DOHH2 (cell line): ENCODE data around the gene THBD.

ENCODE experiments used
- H3F3A ChIP-seq: fragments of 200-600 bp; sonication (generic), shearing (Covaris generic); 2 replicates; pipeline ENCODE4 v1.6.0; 2016; ENCODE audit warnings: antibody characterized with exemption, mild to moderate bottlenecking; ENCODE audit not compliant: control insufficient read depth, insufficient read depth
- H3K27ac ChIP-seq: fragments of 200-600 bp; sonication (generic); 2 replicates; pipeline ENCODE4 v1.5.1; 2014; ENCODE audit warnings: low read depth, mild to moderate bottlenecking, low read length, moderate library complexity
- H3K27me3 ChIP-seq: fragments of 200-600 bp; sonication (generic); 2 replicates; pipeline ENCODE4 v1.6.1; 2014; ENCODE audit warnings: mild to moderate bottlenecking, low read length, mixed read lengths; ENCODE audit not compliant: control insufficient read depth
- H3K36me3 ChIP-seq: fragments of 200-600 bp; sonication (generic); 2 replicates; pipeline ENCODE4 v1.6.1; 2014; ENCODE audit warnings: mild to moderate bottlenecking, low read length, moderate library complexity, mixed read lengths; ENCODE audit not compliant: control insufficient read depth
- H3K4me1 ChIP-seq: fragments of 200-600 bp; sonication (generic); 2 replicates; pipeline ENCODE4 v1.6.1; 2014; ENCODE audit warnings: mild to moderate bottlenecking, low read length, mixed read lengths; ENCODE audit not compliant: control insufficient read depth
- H3K4me2 ChIP-seq: fragments of 200-600 bp; sonication (generic); 2 replicates; pipeline ENCODE4 v1.6.0; 2014; ENCODE audit warnings: mild to moderate bottlenecking, low read length, moderate library complexity
- H3K4me3 ChIP-seq: fragments of 200-600 bp; sonication (generic); 2 replicates; pipeline ENCODE4 v1.5.1; 2014; ENCODE audit warnings: mild to moderate bottlenecking, low read length, mixed read lengths
- H3K79me2 ChIP-seq: fragments of 200-600 bp; sonication (generic); 2 replicates; pipeline ENCODE4 v1.6.1; 2014; ENCODE audit warnings: mild to moderate bottlenecking, low read length, mixed read lengths; ENCODE audit not compliant: control insufficient read depth
- H3K9me2 ChIP-seq: fragments of 200-600 bp; sonication (generic); replicated peaks from 2 replicates; pipeline ENCODE4 v1.6.1; 2014; ENCODE audit warnings: mild to moderate bottlenecking, low read length, mixed read lengths; ENCODE audit not compliant: control insufficient read depth
- H3K9me3 ChIP-seq: fragments of 200-600 bp; sonication (generic); 2 replicates; pipeline ENCODE4 v1.6.1; 2014; ENCODE audit warnings: antibody characterized with exemption, low read length, mixed read lengths; ENCODE audit not compliant: control insufficient read depth, insufficient read depth
- H4K20me1 ChIP-seq: fragments of 200-600 bp; sonication (generic); 2 replicates; pipeline ENCODE4 v1.6.0; 2014; ENCODE audit warnings: low read depth, mild to moderate bottlenecking, antibody characterized with exemption, low read length, moderate library complexity; ENCODE audit not compliant: control insufficient read depth, insufficient read depth
- CTCF ChIP-seq: fragments of 200-600 bp; sonication (generic); IDR thresholded peaks from one replicate; pipeline ENCODE4 v1.5.1; 2014; ENCODE audit warnings: antibody characterized with exemption, mild to moderate bottlenecking, low read depth, low read length; ENCODE audit not compliant: poor library complexity, severe bottlenecking
- EZH2phosphoT487 ChIP-seq: fragments of 200-600 bp; sonication (generic); IDR thresholded peaks from 2 replicates; pipeline ENCODE4 v1.6.1; 2017; ENCODE audit warnings: borderline replicate concordance, mild to moderate bottlenecking, antibody characterized with exemption, low read length, moderate library complexity, mixed read lengths

Gene THBD

DNA sequence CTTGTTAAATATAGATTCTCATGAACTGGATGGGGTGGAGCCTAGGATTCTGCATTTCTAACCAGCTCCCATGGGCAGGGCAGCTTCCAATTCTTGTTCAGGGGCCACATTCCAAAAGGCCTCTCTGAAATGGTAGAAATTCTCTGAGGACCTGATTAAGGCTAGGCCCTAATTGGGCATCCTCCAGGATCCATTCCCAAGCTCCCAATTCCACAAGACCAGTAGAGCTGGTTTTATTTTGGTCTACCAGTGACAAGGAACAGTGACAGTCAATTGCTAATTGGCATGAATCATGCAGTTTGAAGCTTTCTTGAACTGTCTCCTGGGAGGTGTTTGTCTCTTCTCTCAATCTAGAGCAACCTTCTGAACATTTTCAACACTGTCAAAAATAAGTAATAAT is 3.0 kb downstream of the THBD start:
- H4K20me1 ChIP-seq = no peaks in the 10 kb centered on the region
- H3K79me2 ChIP-seq = no peaks in the 10 kb centered on the region
- TF ChIP-seq EZH2phosphoT487 (no peak), CTCF (no peak)
- peaks cover 20% of the 10 kb centered on the region; the same call in 1 of the 2 replicates for H3K9me3 ChIP-seq
- H3K27me3 ChIP-seq = no peaks in the 10 kb centered on the region
- H3K36me3 ChIP-seq = no peaks in the 10 kb centered on the region
- no peaks in the 10 kb centered on the region for H3F3A ChIP-seq
- no peak overlapping the region for H3K4me3 ChIP-seq
- no peak overlapping the region for H3K27ac ChIP-seq
- H3K4me2 ChIP-seq = no peak overlapping the region
- H3K9me2 ChIP-seq = no peaks in the 10 kb centered on the region
- H3K4me1 ChIP-seq = no peaks in the 10 kb centered on the region

- Histone ChIP-seq H3K27ac (no peak overlapping the region), H3K4me3 (no peak overlapping the region), H3K4me2 (no peak overlapping the region), H3K27me3 (no peaks in the 10 kb centered on the region), H3K9me2 (no peaks in the 10 kb centered on the region), H3F3A (no peaks in the 10 kb centered on the region), H3K79me2 (no peaks in the 10 kb centered on the region), H3K36me3 (no peaks in the 10 kb centered on the region), H3K4me1 (no peaks in the 10 kb centered on the region), H3K9me3 (peaks cover 8% of the 10 kb centered on the region; the same call in 1 of the 2 replicates), H4K20me1 (no peaks in the 10 kb centered on the region)
- TF ChIP-seq EZH2phosphoT487 (no peak), CTCF (no peak)
Observed at GRCh38 chr20:23043376-23043775, 6.1 kb downstream of the THBD start.

- H3K4me3 ChIP-seq = no peak overlapping the region
- no peaks in the 10 kb centered on the region for H3K9me3 ChIP-seq
- no peak for TF ChIP-seq CTCF
Observed at GRCh38 chr20:23042270-23042669, 7.2 kb downstream of the THBD start.

More at GRCh38 chr20:23042270-23042669, 7.2 kb downstream of the THBD start:
- Histone ChIP-seq H3K36me3 (no peaks in the 10 kb centered on the region), H3K27ac (no peak overlapping the region), H3F3A (no peaks in the 10 kb centered on the region), H3K79me2 (no peaks in the 10 kb centered on the region), H3K4me2 (no peak overlapping the region), H3K9me2 (no peaks in the 10 kb centered on the region), H3K4me1 (no peaks in the 10 kb centered on the region), H4K20me1 (no peaks in the 10 kb centered on the region), H3K27me3 (no peaks in the 10 kb centered on the region)
